ENCODE results near the gene PSMD5. TPM values are rescaled to one million over a fixed set of nuclear protein-coding genes. Genes with fewer than 3 reads are reported as not detected.

PSMD5 gene
- total RNA-seq, 1 donor from 2014 or later = 53.4 TPM

GRCh38 chr9:120855827-120856670 is 13.3 kb upstream of the PSMD5 start:
- DNase-seq (ENCODE audit: low spot score) = no peak

- no peak for DNase-seq (ENCODE audit: low spot score)
Observed at GRCh38 chr9:120854596-120855327, 12.0 kb upstream of the PSMD5 start.

- no peak for DNase-seq (ENCODE audit: low spot score)
Observed at GRCh38 chr9:120853198-120853597, 10.5 kb upstream of the PSMD5 start.

GRCh38 chr9:120852240-120853010 is 9.7 kb upstream of the PSMD5 start:
- DNase-seq (ENCODE audit: low spot score) = no peak

- no peak for DNase-seq (ENCODE audit: low spot score)
Observed at GRCh38 chr9:120851449-120851848, 8.7 kb upstream of the PSMD5 start.

GRCh38 chr9:120850315-120850714 is 7.6 kb upstream of the PSMD5 start:
- no peak for DNase-seq (ENCODE audit: low spot score)

- DNase-seq (ENCODE audit: low spot score) = no peak
Observed at GRCh38 chr9:120846906-120847305, 4.2 kb upstream of the PSMD5 start.

- DNase-seq (ENCODE audit: low spot score) = no peak
Observed at GRCh38 chr9:120846251-120846889, 3.6 kb upstream of the PSMD5 start.

GRCh38 chr9:120845255-120845654 is 2.5 kb upstream of the PSMD5 start:
- DNase-seq (ENCODE audit: low spot score) = no peak

GRCh38 chr9:120841930-120842684 is 615 bp downstream of the PSMD5 start:
- no peak for DNase-seq (ENCODE audit: low spot score)

GRCh38 chr9:120839146-120839545 is 3.6 kb downstream of the PSMD5 start:
- no peak for DNase-seq (ENCODE audit: low spot score)

- DNase-seq (ENCODE audit: low spot score) = no peak
Observed at GRCh38 chr9:120837921-120838320, 4.8 kb downstream of the PSMD5 start.

- no peak for DNase-seq (ENCODE audit: low spot score)
Observed at GRCh38 chr9:120833325-120833724, 9.4 kb downstream of the PSMD5 start.

- no peak for DNase-seq (ENCODE audit: low spot score)
Observed at GRCh38 chr9:120832807-120833206, 9.9 kb downstream of the PSMD5 start.

- DNase-seq (ENCODE audit: low spot score) = no peak
Observed at GRCh38 chr9:120830865-120831264, 11.9 kb downstream of the PSMD5 start.

GRCh38 chr9:120830151-120830550 is 12.6 kb downstream of the PSMD5 start:
- no peak for DNase-seq (ENCODE audit: low spot score)

- no peak for DNase-seq (ENCODE audit: low spot score)
Observed at GRCh38 chr9:120829650-120830049, 13.1 kb downstream of the PSMD5 start.

- no peak for DNase-seq (ENCODE audit: low spot score)
Observed at GRCh38 chr9:120820095-120820494, 22.6 kb downstream of the PSMD5 start.

GRCh38 chr9:120818595-120818994 is 24.1 kb downstream of the PSMD5 start:
- DNase-seq (ENCODE audit: low spot score) = no peak

GRCh38 chr9:120815075-120815474 is 27.6 kb downstream of the PSMD5 start:
- no peak for DNase-seq (ENCODE audit: low spot score)

- DNase-seq (ENCODE audit: low spot score) = no peak
Observed at GRCh38 chr9:120808931-120809330, 33.8 kb downstream of the PSMD5 start.
